GM18520 (cell line): ENCODE measurements around the gene DMAC2.
"Not testable (repeated sequence)": the region's sequence is repeated elsewhere in the genome, so short reads cannot be mapped to it uniquely, and the experiment has no call there.

ENCODE experiments used
- ATAC-seq: cut with Tn5 transposase; IDR thresholded peaks from one replicate; pipeline ENCODE4 v1.9.1; 2021; ENCODE audit not compliant: unreplicated experiment

The DMAC2 gene

GRCh38 chr19:41443813-41444455 is 4.2 kb upstream of the DMAC2 start:
- no peak for ATAC-seq

GRCh38 chr19:41442473-41443355 is 3.0 kb upstream of the DMAC2 start, which contains the start of gene ERICH4:
Gene ERICH4 (plus strand): TSS chr19:41443156. CDS start chr19:41443170, 14 bp downstream.
- no peak for ATAC-seq

GRCh38 chr19:41441321-41441945 is 1.7 kb upstream of the DMAC2 start:
- ATAC-seq = no peak

DNA sequence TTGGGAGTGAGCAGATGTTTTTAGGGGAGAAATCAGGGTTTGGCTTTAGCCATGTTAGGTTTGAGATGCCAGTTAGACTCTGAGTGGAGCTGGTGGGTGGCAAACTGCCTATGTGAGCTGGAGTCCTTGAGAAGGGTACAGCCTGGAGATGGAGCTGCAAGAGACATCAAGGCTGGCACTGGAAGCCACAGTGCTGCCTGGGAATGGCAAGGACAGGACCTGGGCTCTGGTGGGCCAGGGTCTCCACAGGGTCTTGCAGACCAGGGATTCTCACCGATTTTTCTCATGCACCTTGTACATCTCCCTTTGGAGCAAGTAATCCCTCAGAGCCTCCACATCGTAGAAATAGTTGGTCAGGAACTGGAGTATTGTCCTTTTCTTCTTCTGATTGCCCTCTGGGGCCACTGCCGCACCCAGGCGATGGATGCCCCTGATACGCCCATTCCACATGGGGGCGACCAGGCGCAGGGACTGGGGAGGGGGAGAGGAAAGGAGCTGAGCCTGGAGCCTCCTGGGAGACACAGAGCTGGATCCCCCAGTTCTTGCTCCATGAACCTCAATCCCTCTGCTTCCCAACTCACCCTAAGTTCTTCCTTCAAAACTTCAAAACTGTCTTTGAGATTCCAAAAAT is 1.7 kb downstream of the DMAC2 start:
- no peak for ATAC-seq

DNA sequence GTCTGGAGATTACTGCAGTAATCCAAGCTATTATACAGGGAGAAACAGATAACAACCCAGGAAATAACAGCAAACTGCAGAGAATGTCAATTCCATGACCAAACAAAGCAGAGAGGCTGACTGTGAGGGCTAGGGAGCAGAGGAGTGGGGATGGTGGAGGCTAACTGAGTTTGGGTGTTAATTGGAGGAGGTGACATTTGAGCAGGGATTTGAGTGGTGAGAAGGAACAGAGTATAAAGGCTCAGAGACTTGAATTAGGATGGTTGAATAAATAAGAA is 3.1 kb downstream of the DMAC2 start:
- ATAC-seq = no peak

GRCh38 chr19:41435936-41436673 is 3.6 kb downstream of the DMAC2 start:
- ATAC-seq = no peak

- ATAC-seq = not testable (repeated sequence)
These were observed 4.3 kb downstream of the DMAC2 start for GRCh38 chr19:41435376-41435775.

GRCh38 chr19:41434450-41434849 is 5.3 kb downstream of the DMAC2 start:
- no peak for ATAC-seq

DNA sequence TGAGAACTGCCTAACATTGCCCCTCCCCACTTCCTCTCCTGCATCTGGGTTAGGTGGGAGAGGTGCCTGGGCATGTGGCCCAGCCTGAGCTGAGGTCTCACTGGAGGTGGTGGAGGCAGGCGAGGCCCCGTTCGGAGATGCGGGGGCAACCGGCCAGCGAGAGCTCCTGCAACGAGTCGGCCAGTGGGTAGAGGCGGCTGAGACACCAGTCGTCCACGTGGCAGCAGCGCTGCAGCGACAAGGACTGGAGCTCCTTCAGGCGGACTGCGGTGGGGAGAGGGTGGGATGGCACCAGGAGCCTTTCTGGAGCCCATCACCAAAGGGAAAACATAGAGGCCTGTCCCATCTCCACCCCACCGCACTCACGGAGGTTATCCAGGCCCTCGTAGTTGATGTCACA is 6.5 kb downstream of the DMAC2 start:
- no peak for ATAC-seq

DNA sequence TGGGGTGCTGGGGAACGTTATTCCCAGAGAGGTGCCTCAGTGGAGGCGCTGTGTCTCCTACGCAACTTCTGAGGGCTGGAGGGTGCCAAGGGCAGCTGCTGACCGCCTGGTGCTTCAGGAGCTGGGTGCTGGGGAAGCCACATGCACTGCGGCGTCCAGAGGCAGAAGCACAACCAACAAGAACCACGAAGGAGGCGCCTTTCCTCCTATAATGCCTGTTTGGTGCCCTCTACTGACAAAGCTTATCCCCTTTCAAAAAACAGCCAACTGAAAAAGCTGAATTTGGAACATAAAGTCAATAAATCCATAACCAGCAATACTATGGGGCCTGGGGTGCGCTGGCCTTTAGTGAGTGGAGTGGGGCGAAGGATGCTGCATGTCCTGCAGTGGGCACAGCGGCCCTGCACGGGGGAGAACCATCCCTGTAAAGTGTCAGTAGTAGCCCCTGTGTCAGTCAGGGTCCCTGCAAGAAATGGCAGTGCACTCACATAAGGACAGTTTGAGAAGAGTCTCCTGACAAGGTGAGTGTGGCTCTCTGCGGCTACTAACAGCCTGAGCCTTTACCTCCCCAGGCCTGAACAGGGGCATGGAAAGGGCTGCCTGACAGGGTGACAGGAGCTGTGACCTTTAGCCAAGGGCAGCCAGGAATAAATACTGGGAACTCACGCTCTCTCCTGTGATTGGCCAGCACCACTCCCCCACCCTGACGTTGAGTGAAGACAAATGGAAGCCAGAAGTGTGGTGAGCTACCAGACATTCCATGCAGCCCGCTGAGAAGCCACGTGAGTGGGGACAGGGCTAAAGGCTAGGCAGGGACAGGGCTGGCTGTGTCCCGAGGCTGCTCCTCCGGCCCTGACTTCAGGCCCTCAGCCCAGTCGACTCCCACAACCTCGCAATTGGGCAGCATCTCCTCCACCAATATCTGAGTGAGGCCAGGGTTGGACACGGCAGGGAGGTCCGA is 8.0 kb downstream of the DMAC2 start:
- ATAC-seq = no peak

DNA sequence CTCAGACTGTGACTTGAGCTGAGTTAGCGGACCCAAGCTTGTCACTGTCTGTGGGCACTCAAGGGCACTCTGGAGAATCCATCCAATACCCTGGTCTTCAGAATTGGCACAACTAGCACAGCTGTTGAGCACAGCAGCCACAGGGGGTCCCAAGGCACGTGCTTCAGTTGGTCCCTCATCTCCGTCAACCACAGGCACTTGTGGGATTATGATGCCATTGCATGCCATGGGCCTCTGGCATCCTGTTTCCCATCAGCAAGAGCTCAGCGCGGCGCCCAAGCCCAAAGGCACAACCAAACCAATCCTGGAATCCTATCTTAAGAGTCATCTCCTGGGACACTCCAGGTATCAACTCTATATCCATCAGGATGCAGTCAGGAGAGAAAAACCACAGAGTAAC is 8.8 kb downstream of the DMAC2 start:
- no peak for ATAC-seq

GRCh38 chr19:41428481-41428859 is 11.2 kb downstream of the DMAC2 start:
- ATAC-seq = no peak

DNA sequence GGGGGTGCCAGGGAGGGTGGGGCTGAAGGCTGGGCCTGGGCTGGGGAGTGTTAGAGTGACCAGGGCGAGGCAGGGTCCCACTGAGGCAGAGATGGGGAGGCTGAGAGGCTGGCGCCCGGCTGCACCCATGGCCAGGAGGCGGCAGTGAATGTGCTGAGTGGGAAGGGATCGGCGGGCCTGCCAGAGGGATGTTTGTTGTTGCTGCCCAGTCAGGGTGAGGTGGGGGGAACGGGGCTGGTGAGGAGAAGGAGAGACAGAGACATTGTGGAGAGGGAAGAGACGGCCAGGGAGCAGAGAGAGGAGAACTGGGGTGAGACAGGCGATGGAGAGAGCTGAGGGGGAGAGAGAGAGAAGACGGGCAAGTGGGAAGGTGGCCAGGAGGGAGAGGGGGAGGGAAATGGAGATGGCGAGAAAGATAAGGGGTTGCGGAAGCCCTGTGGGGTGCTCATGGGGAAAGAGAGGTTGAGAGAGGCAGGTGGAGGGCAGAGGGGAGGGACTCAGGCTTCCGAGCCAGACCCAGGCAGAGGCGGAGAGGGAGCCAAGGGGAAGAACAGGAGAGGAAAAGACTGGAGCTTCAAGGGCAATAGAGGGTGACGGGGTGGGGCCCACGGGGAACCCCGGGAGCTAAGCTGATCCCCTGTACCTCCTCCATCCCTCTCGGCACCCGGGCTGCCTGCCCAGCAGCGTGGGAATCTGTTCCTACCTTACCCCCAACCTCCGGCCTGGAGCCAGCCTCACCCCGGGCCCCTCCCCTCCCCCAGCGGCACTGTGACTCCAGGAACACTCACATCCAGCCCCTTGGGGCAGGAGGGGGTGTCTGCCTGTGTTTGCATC is 11.8 kb downstream of the DMAC2 start:
- ATAC-seq = no peak

- no peak for ATAC-seq
These were observed 12.6 kb downstream of the DMAC2 start, which contains the start of gene B3GNT8 for GRCh38 chr19:41426952-41427646. Gene B3GNT8 (minus strand): TSS chr19:41427374. CDS start chr19:41426778, 596 bp downstream.

- ATAC-seq = no peak
These were observed 13.4 kb downstream of the DMAC2 start for GRCh38 chr19:41426116-41426841.

- ATAC-seq = no peak
These were observed 14.3 kb downstream of the DMAC2 start for GRCh38 chr19:41425174-41426115.
